Smooth muscle cell of the coronary artery (primary cell): ENCODE data around the gene LIMS1. TPM values are rescaled to one million over a fixed set of nuclear protein-coding genes. Genes with fewer than 3 reads are reported as not detected.

ENCODE experiments used
- total RNA-seq: library from RNA; depleted of rRNA; stranded (reverse); fragments of >200 nt; gene quantifications from 2 replicates; pipeline ENCODE4 v1.2.3, GENCODE V29; 2014; ENCODE audit warnings: low replicate concordance

The LIMS1 gene, protein sequence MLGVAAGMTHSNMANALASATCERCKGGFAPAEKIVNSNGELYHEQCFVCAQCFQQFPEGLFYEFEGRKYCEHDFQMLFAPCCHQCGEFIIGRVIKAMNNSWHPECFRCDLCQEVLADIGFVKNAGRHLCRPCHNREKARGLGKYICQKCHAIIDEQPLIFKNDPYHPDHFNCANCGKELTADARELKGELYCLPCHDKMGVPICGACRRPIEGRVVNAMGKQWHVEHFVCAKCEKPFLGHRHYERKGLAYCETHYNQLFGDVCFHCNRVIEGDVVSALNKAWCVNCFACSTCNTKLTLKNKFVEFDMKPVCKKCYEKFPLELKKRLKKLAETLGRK
- total RNA-seq: 57.4 and 92.6 TPM in 2 replicates

DNA sequence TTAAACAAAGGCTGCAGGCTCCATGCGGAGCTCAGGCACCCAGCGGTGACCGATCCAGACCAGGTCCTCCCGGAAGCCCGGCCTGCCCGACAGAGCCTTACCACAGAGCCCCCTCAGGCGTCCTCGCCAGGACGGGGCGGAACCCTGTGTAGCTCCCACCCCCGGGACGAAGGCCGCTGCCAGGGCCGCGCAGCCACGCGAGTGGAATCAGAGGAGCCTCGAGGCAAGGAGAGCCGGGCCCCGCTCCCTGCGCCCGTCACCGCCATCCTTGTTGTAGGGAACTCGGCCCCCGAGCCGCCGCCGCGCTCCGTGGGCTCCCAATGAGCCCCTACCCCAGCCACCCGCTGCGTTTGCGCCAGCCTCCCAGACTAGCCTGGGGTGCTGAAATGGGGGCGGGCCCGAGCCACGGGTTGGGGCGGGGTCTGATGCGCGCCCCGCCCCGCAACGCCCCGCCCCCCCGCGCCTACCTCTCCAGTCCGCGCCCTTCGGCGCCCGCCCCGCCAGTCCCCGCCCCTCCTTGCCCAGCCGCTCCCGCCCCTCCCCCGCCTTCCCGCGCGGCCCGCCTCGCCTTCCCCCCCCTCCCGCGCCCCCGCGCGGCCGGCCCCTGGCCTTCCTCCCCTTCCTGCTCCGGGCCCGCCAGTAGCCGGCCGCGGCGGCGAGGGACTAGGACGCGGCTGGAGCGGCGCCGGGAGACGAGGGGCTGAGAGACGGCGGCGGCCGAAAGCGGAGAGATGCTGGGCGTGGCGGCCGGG is at the start of gene LIMS1:
TSS of gene LIMS1 (plus strand) at position 639 of the 752 bp plus-strand sequence. CDS start at position 732, 93 bp downstream.

DNA sequence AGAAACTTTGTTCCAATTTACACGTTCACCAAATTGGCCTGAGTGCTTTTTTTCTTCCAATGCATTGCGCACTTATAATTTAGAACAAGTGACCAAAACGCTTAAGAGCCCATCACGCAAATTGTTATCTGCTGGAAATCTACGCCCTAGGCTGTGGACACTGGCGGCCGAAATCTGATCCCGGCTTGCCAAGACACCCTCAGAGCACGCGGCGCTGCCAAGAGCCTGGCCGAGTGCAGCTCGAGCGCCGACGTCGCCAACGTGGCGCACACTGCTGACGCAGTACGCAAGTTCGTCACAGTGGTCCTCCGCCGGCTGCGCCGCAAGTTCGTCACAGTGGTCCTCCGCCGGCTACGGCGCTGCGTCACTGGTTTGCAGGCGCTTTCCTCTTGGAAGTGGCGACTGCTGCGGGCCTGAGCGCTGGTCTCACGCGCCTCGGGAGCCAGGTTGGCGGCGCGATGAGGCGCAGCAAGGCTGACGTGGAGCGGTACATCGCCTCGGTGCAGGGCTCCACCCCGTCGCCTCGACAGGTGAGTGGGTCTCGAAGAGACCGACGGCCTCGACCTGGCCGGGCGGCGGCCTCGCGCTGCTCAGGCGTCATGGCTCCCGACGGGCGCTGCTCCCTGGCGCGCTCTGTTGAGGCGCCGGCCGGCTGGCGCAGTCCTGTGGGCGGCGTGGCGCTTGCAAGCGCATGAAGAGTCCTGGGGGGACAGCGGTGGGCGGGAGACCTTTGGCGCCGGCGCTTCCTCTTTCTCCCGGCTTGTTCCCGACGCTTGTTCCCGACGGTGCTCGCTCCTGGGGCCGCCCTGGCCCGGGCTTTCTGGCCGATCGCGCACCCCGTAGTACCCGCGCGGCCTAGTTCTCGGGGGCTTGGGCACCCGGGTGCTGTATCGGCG is 185.1 kb downstream of the LIMS1 start, which contains the start of gene RANBP2:
TSS of gene RANBP2 (plus strand) at position 334 of the 896 bp plus-strand sequence. CDS start at position 459, 125 bp downstream.

Other genes with a start within 250 kb of the LIMS1 start
- gene SULT1C2, start 245.6 kb upstream of the LIMS1 start, total RNA-seq: 1.1 TPM in 1 of 2 replicates, not detected in the other
- gene SULT1C4, start 156.5 kb upstream of the LIMS1 start, total RNA-seq: not detected in 2 replicates
- 14.4 and 15.9 TPM in 2 replicates for gene GCC2, start 85.3 kb upstream of the LIMS1 start, total RNA-seq
- gene RANBP2, start 185.0 kb downstream of the LIMS1 start, total RNA-seq: 28.7 and 44.3 TPM in 2 replicates